ENCODE results near the gene MEGF6.
"Not testable (repeated sequence)": the region's sequence is repeated elsewhere in the genome, so short reads cannot be mapped to it uniquely, and the experiment has no call there.

The MEGF6 gene

DNA sequence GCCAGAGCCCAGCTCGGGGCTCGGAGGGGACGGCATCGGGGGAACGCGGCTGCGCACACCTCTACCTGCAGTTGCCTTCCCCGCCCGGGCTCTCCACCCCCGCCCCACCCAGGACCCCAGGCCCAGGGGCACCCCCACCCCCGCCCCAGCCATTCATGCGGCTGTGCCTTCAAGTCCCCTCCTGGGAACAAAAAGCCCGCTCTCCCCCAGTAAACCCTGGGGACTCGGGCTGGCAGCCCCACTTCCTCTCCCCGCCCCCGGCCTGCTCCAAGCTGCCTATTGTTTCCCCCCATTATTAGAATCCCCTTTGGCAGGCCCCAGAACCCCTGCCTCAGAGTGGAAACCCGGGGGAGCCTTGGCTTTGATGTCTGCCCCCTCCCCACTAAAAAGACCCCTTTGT lies 18.0 kb downstream of the MEGF6 start:
- no peak for DNase-seq (ENCODE audit: low read depth in 2 of 2)

DNA sequence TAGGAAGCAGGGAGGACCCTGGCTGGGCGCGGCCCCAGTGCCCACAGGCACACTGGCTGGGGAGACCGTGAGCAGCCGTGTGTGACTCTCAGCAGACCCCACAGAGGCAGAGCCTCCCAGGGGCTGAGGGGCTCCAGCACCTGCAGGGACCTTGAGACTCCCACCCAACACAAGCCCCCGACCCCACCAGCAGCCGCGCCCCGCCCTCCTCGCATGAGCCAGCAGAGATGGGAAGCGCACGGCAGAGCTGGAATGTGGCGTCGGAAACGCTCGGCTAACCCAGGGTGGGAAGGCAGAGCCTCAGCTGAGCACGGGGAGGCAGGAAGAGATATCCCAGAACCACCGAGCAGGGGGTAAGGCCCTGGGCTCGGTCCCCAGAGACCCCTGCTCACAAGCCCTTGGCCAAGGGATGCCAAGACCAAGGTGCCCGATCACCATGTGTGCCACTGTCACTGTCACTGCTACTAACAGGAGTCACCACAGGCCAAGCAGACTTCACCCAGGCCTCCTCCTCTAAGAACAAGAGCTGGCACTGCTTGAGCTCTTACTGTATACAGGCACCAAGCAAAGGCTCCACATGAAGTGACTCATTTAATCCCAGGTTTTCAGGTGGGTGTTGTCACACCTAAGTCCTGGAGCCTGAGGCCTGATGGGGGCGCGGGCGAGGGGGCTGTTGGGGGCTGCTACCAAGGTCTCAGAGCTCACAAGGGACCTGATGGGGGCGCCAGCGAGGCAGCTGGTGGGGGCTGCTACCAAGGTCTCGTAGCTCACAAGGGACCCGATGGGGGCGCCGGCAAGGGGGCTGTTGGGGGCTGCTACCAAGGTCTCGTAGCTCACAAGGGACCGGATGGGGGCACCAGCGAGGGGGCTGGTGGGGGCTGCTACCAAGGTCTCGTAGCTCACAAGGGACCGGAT lies 20.1 kb downstream of the MEGF6 start:
- no peak for DNase-seq (ENCODE audit: low read depth in 2 of 2)

DNA sequence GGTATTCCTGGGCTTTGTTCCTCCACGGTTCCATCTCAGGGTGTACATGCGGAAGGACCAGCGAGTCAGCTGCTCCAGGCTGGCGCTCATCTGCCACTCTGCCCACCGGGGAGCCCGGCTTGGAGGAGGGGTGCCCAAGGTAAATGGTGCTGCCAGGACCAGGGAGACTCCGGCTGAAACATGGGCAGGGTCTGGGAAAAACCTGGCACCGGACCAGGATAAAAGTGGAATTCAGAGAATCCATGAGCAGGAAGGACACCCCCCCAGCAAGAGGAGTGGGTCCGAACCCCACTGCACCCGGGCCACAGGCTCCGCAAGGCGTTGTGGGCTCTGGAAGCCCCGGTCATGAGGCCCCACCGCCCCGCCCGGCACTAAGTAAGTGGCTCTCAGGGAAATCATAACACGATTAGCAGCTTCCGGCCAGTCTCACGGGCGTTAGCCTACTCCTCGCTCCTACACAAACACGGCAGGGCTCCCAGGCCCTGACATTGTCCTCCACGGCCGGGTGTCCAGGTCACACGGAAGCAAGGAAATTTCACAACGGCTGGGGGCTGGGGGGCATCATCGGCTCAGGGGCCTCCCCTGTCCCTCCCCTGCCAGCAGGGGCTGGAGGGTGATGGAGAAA lies 21.1 kb downstream of the MEGF6 start:
- DNase-seq (ENCODE audit: low read depth in 2 of 2) = no peak

DNA sequence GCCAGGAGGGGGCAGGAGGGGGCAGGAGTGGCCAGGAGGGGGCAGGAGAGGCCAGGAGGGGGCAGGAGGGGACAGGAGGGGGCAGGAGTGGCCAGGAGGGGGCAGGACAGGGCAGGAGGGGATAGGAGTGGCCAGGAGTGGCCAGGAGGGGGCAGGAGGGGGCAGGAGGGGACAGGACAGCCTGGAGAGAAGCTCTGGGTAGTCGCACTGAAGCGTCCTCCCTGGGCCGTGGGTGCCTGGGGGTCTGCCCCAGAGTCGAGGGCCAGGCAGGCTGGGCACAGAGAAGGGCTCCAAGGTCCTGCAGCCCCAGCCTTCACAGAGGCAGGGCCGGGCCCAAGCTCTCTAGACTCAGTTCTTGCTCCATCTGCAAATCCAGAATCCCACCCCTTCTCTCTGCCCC lies 22.9 kb downstream of the MEGF6 start:
- DNase-seq (ENCODE audit: low read depth in 2 of 2) = no peak

DNA sequence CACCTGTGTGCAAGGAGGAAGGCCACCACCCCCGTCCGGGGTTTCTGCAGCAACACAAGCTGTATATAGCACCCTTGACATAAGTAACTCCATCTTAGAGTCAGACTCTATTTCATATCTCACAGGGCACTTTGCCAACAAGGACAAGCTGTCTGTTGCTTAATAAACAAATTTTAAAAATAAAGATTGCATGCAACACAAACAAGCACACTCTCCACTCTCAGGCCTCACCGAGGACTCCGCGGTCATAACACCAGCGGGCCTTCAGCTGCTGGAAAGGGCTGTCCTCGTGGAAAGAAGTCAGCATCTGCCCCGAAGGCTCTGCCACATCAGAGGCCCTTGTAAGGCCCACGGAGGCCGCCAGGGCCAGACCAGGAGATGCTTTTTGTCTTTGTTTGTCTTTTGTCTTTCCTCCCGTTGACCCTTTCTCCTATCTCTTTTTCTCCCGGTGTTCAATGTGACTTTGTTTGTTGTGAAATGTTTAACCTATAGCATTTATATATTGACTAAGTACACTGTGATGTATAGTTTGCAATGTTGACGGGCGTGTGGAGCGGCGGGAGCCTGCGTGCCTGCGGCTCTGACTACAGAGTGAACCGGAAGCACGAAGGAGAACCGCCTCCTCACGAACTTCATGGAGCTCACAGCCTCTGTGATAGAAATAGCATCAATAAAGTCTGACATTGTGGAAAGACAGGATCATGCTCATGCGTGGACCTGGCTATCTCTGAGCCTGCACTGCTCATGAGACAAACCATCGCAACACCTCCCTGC lies 24.1 kb downstream of the MEGF6 start:
- DNase-seq (ENCODE audit: low read depth in 2 of 2) = no peak

DNA sequence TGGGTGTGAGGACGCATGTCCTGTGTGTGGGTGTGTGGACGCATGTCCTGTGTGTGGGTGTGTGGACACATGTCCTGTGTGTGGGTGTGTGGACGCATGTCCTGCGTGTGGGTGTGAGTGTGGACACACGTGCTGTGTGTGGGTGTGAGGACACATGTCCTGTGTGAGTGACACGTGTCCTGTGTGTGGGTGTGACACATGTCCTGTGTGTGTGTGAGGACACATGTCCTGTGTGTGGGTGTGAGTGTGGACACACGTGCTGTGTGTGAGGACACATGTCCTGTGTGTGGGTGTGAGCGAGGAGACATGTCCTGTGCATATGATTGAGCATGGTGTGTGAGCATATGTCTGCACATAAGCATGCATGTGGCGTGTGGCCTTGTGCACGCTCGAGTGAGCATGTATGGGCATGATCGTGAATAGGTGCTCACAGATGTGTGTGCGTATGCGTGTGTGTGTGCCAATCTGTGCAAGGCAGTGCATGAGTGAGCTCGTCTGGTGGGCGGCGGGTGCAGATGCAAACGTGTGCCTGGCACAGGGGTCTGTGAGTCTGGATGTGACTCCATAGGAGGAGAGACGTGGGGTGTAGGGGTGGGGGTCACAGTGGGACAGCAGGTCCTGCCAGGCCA lies 25.3 kb downstream of the MEGF6 start:
- no peak for DNase-seq (ENCODE audit: low read depth in 2 of 2)

DNA sequence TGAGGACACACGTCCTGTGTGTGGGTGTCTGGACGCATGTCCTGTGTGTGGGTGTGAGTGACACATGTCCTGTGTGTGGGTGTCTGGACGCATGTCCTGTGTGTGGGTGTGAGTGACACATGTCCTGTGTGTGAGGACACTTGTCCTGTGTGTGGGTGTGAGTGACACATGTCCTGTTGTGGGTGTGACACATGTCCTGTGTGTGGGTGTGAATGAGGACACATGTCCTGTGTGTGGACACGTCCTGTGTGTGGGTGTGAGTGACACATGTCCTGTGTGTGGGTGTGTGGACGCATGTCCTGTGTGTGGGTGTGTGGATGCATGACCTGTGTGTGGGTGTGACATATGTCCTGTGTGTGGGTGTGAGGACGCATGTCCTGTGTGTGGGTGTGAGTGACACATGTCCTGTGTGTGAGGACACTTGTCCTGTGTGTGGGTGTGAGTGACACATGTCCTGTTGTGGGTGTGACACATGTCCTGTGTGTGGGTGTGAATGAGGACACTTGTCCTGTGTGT lies 25.9 kb downstream of the MEGF6 start:
- not testable (repeated sequence) for DNase-seq (ENCODE audit: low read depth in 2 of 2)

DNA sequence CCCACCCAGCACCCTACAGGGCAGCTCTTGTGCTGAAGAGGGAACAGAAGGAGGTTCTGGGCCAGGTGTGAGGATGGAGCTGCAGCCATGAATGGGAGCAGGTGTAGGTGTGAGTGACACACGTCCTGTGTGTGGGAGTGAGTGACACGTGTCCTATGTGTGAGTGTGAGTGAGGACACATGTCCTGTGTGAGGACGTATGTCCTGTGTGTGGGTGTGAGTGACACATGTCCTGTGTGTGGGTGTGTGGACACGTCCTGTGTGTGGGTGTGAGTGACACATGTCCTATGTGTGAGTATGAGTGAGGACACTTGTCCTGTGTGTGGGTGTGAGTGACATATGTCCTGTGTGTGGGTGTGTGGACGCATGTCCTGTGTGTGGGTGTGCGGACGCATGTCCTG lies 26.4 kb downstream of the MEGF6 start:
- DNase-seq (ENCODE audit: low read depth in 2 of 2) = no peak

DNA sequence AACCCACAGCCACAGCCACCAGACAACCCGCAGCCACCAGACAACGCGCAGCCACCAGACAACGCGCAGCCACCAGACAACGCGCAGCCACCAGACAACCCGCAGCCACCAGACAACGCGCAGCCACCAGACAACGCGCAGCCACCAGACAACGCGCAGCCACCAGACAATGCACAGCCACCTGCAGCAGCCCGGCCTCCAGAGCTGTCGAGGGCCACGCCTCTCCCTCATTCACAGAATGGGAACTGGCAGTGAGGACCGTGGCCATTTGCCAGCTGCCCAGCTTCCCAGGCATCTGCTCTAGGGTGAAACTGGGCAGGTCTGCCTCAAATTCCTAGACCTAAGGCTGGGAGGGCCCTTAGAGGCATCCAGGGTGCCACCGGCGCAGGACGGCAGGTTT lies 27.6 kb downstream of the MEGF6 start:
- DNase-seq (ENCODE audit: low read depth in 2 of 2) = not testable (repeated sequence)

DNA sequence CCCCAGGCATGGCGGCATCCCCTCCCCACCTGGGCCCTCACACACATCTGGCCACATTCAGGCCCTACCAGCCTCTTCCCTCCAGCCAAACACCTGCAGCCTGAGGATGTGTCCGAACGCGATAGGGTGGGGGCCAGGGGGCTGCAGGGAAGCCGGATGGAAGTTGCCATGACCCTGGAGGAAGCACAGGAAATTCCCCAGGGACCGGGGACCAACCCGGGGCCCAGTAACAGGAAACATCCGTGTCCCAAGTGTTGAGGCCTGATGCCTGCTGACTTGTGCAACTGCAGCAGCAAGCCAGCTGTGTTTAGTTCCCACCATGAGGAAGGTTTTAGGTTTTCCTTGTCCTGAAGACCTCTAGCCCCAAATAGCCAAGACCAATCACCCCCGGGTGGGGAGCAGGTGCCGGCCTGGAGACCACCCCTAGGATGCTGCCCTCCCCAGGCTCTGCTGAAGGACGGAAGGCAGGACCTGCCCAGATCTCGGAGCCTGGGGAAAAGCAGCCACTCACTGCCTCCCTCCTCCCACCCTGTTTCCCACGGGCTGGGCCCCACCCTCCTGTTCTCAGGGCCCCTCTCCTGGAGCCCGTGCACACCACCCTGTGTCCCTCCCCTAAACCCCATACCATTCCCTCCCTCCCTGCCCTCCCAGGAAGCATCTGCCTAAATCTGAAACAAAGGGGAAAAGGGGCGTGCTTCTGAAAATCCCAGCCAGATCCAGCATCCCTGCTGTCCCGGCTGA lies 29.8 kb downstream of the MEGF6 start:
- no peak for DNase-seq (ENCODE audit: low read depth in 2 of 2)

DNA sequence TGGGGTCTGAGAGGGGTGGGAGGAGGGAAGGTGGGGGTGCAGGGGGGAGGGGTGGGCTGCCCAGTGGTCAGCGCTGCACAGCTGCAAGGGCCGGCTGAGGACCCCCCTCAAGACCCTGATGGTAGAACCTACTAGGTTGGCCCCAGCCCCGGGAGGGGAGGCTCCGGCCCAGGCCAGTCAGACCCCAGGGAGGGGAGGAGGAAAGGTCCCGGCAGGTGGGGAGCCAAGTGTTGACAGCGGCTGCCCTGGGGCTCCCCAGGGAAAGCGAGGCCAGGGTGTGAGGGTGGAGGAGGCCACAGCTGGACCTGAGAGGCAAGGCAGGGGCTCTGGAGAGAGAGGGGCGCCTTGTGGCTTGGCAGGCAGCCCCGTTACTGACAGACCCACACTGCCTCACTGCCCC lies 31.1 kb downstream of the MEGF6 start:
- DNase-seq (ENCODE audit: low read depth in 2 of 2) = no peak

DNA sequence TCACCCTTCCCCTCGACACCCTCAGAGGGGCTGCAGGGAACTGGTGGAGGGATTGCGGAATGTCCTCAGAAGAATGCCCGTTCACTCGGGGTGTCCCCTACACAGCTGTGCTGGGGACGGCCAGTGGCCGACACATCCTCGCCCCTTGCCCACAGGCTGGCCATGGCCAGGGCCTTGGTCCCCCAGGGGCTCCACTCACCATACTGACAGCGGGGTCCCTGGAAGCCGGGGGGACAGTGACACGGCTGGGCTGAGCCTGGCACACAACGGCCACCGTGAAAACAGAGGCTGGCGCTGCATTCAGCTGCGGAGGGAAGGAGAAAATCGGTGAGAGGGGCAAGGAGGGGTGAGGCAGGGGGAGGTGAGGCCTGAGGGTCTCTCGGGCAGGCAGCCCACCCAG lies 31.7 kb downstream of the MEGF6 start:
- DNase-seq (ENCODE audit: low read depth in 2 of 2) = no peak

DNA sequence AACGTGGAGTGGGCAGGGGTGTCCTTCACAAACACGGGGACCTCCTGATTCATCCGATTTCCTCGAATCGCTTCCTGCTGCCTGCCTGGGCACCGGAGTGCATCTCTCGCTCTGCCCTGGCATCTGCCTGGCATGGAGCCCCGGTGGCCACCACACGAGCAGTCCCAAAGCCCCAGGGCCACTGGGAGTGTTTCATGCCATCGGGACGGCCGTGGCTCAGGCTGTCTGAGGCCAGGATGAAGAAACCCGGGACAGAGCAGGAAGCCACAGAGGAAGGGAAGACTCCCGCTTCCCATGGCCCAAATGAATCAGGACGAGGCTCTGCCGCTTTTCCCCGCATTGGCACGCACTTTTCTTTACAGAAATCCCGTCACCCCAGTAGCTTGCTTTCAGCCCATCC lies 32.4 kb downstream of the MEGF6 start:
- no peak for DNase-seq (ENCODE audit: low read depth in 2 of 2)

DNA sequence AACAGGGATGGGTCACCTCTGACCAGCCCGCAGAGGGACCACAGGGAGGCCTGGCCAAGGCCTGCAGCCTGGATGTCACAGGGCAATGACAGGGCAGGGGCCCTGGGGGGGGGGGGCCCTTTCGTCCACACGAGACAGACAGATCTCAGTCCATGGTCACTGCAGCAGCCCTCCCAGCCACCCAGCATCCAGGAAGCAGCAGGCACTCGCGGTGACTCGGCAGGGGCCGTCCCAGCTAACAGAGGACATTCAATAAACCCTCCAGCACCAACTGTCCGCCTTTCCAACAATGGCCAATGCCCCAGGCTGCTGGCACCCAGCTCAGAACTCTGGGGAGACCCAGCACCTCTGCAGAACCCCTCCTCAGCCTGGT lies 32.9 kb downstream of the MEGF6 start:
- DNase-seq (ENCODE audit: low read depth in 2 of 2) = no peak

DNA sequence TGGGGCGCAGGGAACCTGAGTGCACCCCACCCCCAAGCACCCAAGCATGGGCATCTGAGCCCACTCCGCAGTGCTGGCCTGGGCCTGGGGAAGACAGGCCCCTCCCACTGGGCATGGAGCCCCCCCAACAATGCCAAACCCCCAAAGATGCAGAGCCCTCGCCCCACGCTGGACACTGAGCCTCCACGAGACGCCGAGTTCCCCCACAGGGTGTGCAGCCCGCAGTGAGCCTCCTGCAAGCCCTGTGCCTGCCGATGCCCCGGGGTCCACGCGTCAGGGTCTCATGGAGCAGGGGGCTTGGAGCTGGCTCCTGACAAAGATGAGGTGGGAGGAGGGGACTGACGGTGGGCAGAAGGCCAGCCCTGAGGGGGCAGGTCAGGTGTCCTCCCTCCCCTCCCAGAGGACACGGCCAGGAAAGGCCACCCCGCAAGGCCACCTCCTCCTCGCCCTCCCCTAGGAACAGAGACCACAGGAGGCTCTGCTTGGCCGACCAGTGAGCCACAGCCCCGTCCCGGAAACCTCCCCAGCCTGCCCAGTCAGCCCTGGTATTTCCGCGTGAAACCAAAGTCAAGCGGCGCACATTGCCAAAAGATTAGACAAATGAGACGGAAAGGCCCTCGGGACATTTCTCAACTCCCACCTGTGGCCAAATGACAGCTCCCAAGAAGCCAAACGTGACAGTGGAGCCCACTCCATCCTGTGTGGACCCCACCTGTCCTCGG lies 33.4 kb downstream of the MEGF6 start:
- DNase-seq (ENCODE audit: low read depth in 2 of 2) = no peak

DNA sequence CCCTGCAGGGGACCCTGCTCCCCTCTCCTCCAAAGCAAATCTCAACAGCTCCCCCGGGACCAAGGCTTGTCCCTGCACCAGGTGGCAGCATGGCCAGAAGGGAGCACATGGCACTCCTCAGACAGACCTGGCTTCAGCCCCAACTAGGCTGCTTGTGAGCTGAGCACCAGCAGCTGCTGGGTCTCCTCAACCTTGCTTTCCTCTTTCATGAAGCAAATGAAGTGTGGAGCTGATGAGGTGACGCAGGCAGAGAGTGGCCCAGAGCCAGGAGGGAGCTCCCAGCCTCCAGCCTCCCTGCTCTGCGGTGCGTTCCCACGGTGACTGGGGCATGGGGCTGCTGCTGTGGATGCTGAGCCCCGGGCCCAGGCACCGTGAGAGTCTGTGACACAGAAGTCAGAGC lies 34.0 kb downstream of the MEGF6 start:
- DNase-seq (ENCODE audit: low read depth in 2 of 2) = no peak

DNA sequence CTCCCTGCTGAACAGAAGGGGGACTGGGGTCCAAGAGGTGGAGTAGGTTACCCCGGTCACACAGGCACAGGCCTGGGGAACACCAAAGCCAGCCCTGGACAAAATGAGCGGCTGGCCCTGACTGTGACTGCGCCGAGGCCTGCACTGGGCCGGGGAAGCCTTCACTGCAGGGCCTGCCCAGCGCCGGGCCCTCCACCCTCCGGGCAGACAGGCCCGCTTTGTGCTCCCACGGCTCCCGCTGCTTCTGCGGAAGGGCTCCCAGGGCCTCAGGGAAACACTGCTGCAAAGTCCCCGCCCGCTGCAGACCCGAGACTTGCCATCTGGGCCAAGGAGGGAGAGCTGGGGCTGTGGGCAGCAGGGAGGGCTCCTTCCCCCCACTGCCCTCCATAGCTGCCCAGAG lies 35.3 kb downstream of the MEGF6 start:
- no peak for DNase-seq (ENCODE audit: low read depth in 2 of 2)

DNA sequence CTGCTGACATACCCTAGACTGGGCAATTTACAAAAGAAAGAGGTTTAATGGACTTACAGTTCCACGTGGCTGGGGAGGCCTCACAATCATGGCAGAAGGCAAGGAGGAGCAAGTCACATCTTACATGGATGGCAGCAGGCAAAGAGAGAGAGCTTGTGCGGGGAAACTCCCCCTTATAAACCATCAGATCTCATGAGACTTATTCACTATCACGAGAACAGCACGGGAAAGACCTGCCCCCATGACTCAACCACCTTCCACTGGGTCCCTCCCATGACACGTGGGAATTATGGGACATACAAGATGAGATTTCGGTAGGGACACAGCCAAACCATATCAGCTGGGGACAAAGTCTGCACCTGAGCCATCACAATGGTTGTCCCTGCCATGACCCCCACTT lies 35.8 kb downstream of the MEGF6 start:
- DNase-seq (ENCODE audit: low read depth in 2 of 2) = not testable (repeated sequence)

DNA sequence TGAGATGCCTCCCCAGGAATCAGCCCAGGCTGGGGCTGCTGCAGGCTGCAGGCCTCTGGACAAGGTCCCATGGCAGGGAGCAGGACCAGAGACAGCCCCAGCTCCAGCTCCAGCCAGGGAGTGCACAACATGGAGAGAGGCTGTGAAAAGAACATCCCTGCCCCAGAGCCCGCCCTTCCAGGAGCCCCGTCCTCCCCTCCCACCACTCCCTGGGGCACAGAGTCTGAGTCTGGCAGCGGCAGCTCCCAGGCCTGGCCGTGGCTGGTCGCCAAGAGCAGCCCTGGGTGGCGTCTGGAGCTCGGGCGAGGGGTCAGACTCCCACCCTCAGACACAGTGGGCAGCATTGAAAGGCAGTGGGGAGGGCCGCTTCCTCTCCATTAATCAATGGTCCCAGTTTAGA lies 37.8 kb downstream of the MEGF6 start:
- DNase-seq (ENCODE audit: low read depth in 2 of 2) = no peak

DNA sequence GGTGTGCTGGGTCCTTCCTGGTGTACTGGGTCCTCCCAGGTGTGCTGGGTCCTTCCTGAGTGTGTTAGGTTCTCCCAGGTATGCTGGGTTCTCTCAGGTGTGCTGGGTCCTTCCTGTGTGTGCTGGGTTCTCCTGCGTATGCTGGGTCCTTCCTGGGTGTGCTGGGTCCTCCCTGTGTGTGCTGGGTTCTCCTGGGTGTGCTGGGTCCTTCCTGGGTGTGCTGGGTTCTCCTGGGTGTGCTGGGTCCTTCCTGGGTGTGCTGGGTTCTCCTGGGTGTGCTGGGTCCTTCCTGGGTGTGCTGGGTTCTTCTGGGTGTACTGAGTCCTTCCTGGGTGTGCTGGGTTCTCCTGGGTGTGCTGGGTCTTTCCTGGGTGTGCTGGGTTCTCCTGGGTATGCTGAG lies 38.7 kb downstream of the MEGF6 start:
- DNase-seq (ENCODE audit: low read depth in 2 of 2) = not testable (repeated sequence)

DNA sequence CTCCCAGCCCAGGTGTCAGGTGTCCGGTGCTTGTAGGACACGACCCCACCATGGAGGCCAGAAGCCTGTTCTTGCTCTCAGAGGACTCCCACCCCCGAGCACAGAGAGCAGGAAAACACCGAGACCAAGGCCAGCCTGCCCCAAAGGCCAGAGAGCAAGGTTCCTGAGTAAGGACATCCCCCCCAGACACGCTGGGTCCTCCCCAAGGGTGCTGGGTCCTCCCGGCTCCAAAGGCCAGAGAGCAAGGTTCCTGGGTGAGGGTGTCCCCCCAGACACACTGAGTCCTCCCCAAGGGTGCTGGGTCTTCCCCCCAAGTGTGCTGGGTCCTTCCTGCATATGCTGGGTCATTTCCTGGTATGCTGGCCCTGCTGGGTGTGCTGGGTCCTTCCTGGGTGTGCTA lies 40.0 kb downstream of the MEGF6 start:
- DNase-seq (ENCODE audit: low read depth in 2 of 2) = no peak
